Stomach (tissue), 4 donors: ENCODE results near the gene RNF123.

Experiments
- EP300 ChIP-seq: sonication (generic); formaldehyde crosslinking; IDR thresholded peaks from one replicate; pipeline ENCODE4 v1.6.1; 2017; ENCODE audit warnings: antibody characterized with exemption
- POLR2A ChIP-seq, 4 donors: fragments of 450-650 bp; IDR thresholded peaks; one replicate each; pipeline ENCODE4 v1.6.1; 2016; ENCODE audit warnings: antibody characterized with exemption in 4 of 4, control low read depth in 2 of 4, mild to moderate bottlenecking in 1 of 4, moderate library complexity in 1 of 4
- TF ChIP-seq, protein P1 (sequence below), 7 experiments: fragments of 450-650 bp in 4 of 7; fragments of 200-600 bp in 3 of 7; sonication (generic) in 3 of 7; IDR thresholded peaks; one replicate each; pipeline ENCODE4 v1.5.1; 2016 to 2019; ENCODE audit warnings: antibody characterized with exemption in 7 of 7, control low read depth in 2 of 7, mild to moderate bottlenecking in 1 of 7

DNA sequence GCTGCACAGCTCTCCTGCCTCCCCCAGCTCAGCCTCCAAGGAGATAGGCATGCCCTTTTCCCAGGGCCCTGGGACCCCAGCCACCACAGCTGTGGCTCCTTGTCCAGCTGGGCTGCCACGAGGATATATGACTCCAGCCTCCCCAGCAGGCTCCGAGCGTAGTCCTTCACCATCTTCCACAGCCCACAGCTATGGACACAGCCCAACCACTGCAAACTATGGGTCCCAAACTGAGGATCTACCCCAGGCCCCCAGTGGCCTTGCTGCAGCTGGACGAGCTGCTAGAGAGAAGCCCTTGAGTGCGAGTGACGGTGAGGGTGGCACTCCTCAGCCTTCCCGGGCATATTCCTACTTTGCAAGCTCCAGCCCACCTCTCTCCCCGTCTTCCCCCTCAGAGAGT lies 35.7 kb upstream of the RNF123 start:
- TF ChIP-seq POLR2A (IDR thresholded peaks at IDR 0.05): no peak
- TF ChIP-seq, protein P1, sequence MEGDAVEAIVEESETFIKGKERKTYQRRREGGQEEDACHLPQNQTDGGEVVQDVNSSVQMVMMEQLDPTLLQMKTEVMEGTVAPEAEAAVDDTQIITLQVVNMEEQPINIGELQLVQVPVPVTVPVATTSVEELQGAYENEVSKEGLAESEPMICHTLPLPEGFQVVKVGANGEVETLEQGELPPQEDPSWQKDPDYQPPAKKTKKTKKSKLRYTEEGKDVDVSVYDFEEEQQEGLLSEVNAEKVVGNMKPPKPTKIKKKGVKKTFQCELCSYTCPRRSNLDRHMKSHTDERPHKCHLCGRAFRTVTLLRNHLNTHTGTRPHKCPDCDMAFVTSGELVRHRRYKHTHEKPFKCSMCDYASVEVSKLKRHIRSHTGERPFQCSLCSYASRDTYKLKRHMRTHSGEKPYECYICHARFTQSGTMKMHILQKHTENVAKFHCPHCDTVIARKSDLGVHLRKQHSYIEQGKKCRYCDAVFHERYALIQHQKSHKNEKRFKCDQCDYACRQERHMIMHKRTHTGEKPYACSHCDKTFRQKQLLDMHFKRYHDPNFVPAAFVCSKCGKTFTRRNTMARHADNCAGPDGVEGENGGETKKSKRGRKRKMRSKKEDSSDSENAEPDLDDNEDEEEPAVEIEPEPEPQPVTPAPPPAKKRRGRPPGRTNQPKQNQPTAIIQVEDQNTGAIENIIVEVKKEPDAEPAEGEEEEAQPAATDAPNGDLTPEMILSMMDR (IDR thresholded peaks at IDR 0.05): no peak
- TF ChIP-seq EP300: no peak
